GM12878 (cell line): Measurements from ENCODE around the gene MASTL. TPM values are rescaled to one million over a fixed set of nuclear protein-coding genes. Genes with fewer than 3 reads are reported as not detected.

Source experiments
- ATAC-seq: fragments of 200-7000 bp; cut with Tn5 transposase; 3 replicates; pipeline ENCODE4 v1.9.1; 2020; ENCODE audit warnings: mild to moderate bottlenecking, moderate library complexity
- BruUV-seq: library from RNA; stranded (reverse); fragments of 400-500 nt; replicated peaks from 2 replicates; lab custom pipeline; 2021; lab: Mats Ljungman, UMichigan
- CTCF ChIA-PET: fragments of 300-600 bp; sonication (Branson Sonifier 250); formaldehyde crosslinking; extraction: SDS; loops from one replicate; lab custom pipeline; 2021; ENCODE audit warnings: inconsistent platforms; lab: Yijun Ruan, JAX
- POLR2A ChIA-PET: fragments of 350-600 bp; formaldehyde crosslinking; extraction: SDS; loops from one replicate; lab custom pipeline; 2021; ENCODE audit warnings: inconsistent platforms; lab: Charles Lee
- RAD21 ChIA-PET: fragments of 300-600 bp; sonication (Branson Sonifier 250); formaldehyde crosslinking; loops from one replicate; lab custom pipeline; 2023; ENCODE audit warnings: antibody characterized with exemption; ENCODE audit not compliant: unreplicated experiment; lab: Charles Lee
- SMC1A ChIA-PET: fragments of 300-600 bp; sonication (Branson Sonifier 250); formaldehyde crosslinking; loops from one replicate; lab custom pipeline; 2023; ENCODE audit not compliant: unreplicated experiment, uncharacterized antibody; lab: Charles Lee
- DNase-seq: peaks from one replicate; pipeline ENCODE4 v3.0.0-alpha.2; 2011; ENCODE audit warnings: low read depth, low spot score
- FAIRE-seq: peaks from 3 replicates; lab custom pipeline; 2011; peaks lifted over from hg19 to GRCh38; lab: Jason Lieb, UNC
- H2AFZ ChIP-seq: 2 replicates; pipeline ENCODE4 v1.6.0; 2011; ENCODE audit warnings: low read depth, low read length, control low read depth; ENCODE audit not compliant: control insufficient read depth
- H3K27ac ChIP-seq: 2 replicates; pipeline ENCODE4 v1.5.1; 2011; ENCODE audit warnings: control low read depth; ENCODE audit not compliant: control insufficient read depth, insufficient read depth
- H3K27me3 ChIP-seq, 2 experiments: replicated peaks in 1 of 2; 2 replicates each; pipeline versions ENCODE4 v1.6.0 to v1.6.1; 2011; ENCODE audit warnings: low read length in 1 of 2; ENCODE audit not compliant: control insufficient read depth in 2 of 2, insufficient read depth in 2 of 2
- H3K36me3 ChIP-seq, 2 experiments: 2 replicates each; pipeline ENCODE4 v1.5.1; 2011; ENCODE audit warnings: low read length in 1 of 2; ENCODE audit not compliant: control insufficient read depth in 2 of 2, insufficient read depth in 2 of 2
- H3K4me1 ChIP-seq: 2 replicates; pipeline ENCODE4 v1.6.1; 2011; ENCODE audit warnings: mild to moderate bottlenecking, low read length, moderate library complexity, mixed read lengths; ENCODE audit not compliant: control insufficient read depth, insufficient read depth
- H3K4me2 ChIP-seq: 2 replicates; pipeline ENCODE4 v1.6.0; 2011; ENCODE audit warnings: control low read depth; ENCODE audit not compliant: control insufficient read depth, insufficient read depth
- H3K4me3 ChIP-seq: fragments of 200-600 bp; sonication (generic); 2 replicates; pipeline ENCODE4 v1.5.1; 2016
- H3K79me2 ChIP-seq: 2 replicates; pipeline ENCODE4 v1.6.0; 2011; ENCODE audit warnings: low read length; ENCODE audit not compliant: control insufficient read depth, insufficient read depth
- H3K9ac ChIP-seq: 2 replicates; pipeline ENCODE4 v1.8.0; 2011; ENCODE audit warnings: low read length, control low read depth, mixed read lengths; ENCODE audit not compliant: control insufficient read depth, insufficient read depth
- H3K9me3 ChIP-seq: replicated peaks from 3 replicates; pipeline ENCODE4 v1.5.1; 2011; ENCODE audit warnings: mild to moderate bottlenecking, low read length; ENCODE audit not compliant: control insufficient read depth, insufficient read depth
- H4K20me1 ChIP-seq: 2 replicates; pipeline ENCODE4 v1.6.0; 2011; ENCODE audit not compliant: control insufficient read depth, insufficient read depth
- ATF7 ChIP-seq: fragments of 450-650 bp; IDR thresholded peaks from 2 replicates; pipeline ENCODE4 v1.6.1; 2016; ENCODE audit warnings: low read depth, mild to moderate bottlenecking
- BACH1 ChIP-seq: fragments of 450-650 bp; IDR thresholded peaks from 2 replicates; pipeline ENCODE4 v1.6.1; 2017; ENCODE audit warnings: mild to moderate bottlenecking, borderline replicate concordance
- BCLAF1 ChIP-seq: fragments of 450-650 bp; IDR thresholded peaks from 2 replicates; pipeline ENCODE4 v1.6.1; 2017; ENCODE audit warnings: antibody characterized with exemption, mild to moderate bottlenecking, moderate library complexity
- EED ChIP-seq: sonication (generic); IDR thresholded peaks from 2 replicates; pipeline ENCODE4 v1.6.1; 2016; ENCODE audit warnings: antibody characterized with exemption, low read depth
- HDAC2 ChIP-seq: fragments of 200-600 bp; sonication (generic); IDR thresholded peaks from 2 replicates; pipeline ENCODE4 v1.6.1; 2017
- KDM1A ChIP-seq: fragments of 200-600 bp; sonication (generic); IDR thresholded peaks from 2 replicates; pipeline ENCODE4 v1.6.1; 2016; ENCODE audit warnings: borderline replicate concordance
- MLLT1 ChIP-seq: fragments of 450-650 bp; IDR thresholded peaks from 2 replicates; pipeline ENCODE4 v1.6.1; 2016; ENCODE audit warnings: mild to moderate bottlenecking
- NBN ChIP-seq: fragments of 450-650 bp; IDR thresholded peaks from 2 replicates; pipeline ENCODE4 v1.6.1; 2016
- NFIC ChIP-seq: IDR thresholded peaks from 2 replicates; pipeline ENCODE4 v1.6.1; 2012; ENCODE audit warnings: low read depth, mild to moderate bottlenecking, inconsistent platforms, low read length, moderate library complexity
- POLR2AphosphoS5 ChIP-seq: IDR thresholded peaks from 2 replicates; pipeline ENCODE4 v1.6.1; 2011; ENCODE audit warnings: mild to moderate bottlenecking, low read length, inconsistent platforms
- RB1 ChIP-seq: fragments of 450-650 bp; formaldehyde crosslinking; IDR thresholded peaks from 2 replicates; pipeline ENCODE4 v1.6.1; 2017; ENCODE audit warnings: mild to moderate bottlenecking, borderline replicate concordance
- RBBP5 ChIP-seq: fragments of 200-600 bp; sonication (generic); conservative IDR thresholded peaks from 2 replicates; pipeline ENCODE4 v1.6.1; 2016
- SMARCA5 ChIP-seq: fragments of 450-650 bp; IDR thresholded peaks from 2 replicates; pipeline ENCODE4 v1.6.1; 2017; ENCODE audit warnings: mild to moderate bottlenecking
- USF2 ChIP-seq: IDR thresholded peaks from 2 replicates; pipeline ENCODE4 v1.6.1; 2011; ENCODE audit warnings: low read depth, low read length, improper control_type of control experiment, borderline replicate concordance
- YBX1 ChIP-seq: fragments of 450-650 bp; IDR thresholded peaks from 2 replicates; pipeline ENCODE4 v1.6.1; 2016; ENCODE audit warnings: antibody characterized with exemption
- ZBTB11 ChIP-seq: fragments of 450-650 bp; formaldehyde crosslinking; IDR thresholded peaks from 2 replicates; pipeline ENCODE4 v1.5.0; 2022; ENCODE audit warnings: mild to moderate bottlenecking, missing genetic modification characterization
- ZZZ3 ChIP-seq: IDR thresholded peaks from 2 replicates; pipeline ENCODE4 v1.6.1; 2011; ENCODE audit warnings: low read depth; ENCODE audit not compliant: control insufficient read depth, insufficient read length
- WGBS: methylation state at CpG from one replicate; pipeline ENCODE4 v1.1.6; 2016; ENCODE audit warnings: low lambda C conversion rate; ENCODE audit not compliant: insufficient replicate concordance, insufficient coverage; ENCODE audit errors: missing lambda C conversion rate; 5-methylcytosine and 5-hydroxymethylcytosine counted together
- in situ Hi-C: fragments of 300-500 bp; cut with MboI; formaldehyde crosslinking; loops from 9 replicates; pipeline ENCODE4 v1.14.3; 2018; ENCODE audit warnings: mixed read lengths
- intact Hi-C: fragments of 100-400 bp; cut with micrococcal nuclease; formaldehyde crosslinking; loops from one replicate; pipeline ENCODE4 v1.14.2; 2022; ENCODE audit not compliant: unreplicated experiment
- polyA plus RNA-seq, 11 experiments: library from polyadenylated mRNA; depleted of rRNA in 4 of 11; unstranded in 6 of 11; stranded (reverse) in 5 of 11; fragments of >200 nt; fragmentation: Nextera tagmentation in 4 of 11; fragmentation: Illumina TruSeq in 1 of 11; extraction: Ambion mirVana in 4 of 11; extraction: Trizol in 1 of 11; gene quantifications; 1 replicate in 1 of 11; 2 replicates in 10 of 11; pipeline versions ENCODE4 v1.2.1 to v1.2.3, GENCODE V29; 2011 to 2016; ENCODE audit warnings: inconsistent platforms in 2 of 11, missing spikeins in 2 of 11, low read depth in 1 of 11
- total RNA-seq, 4 experiments: library from RNA; depleted of rRNA in 3 of 4; stranded (reverse); fragments of >200 nt in 3 of 4; fragmentation: Illumina TruSeq in 1 of 4; extraction: Trizol in 1 of 4; gene quantifications; 2 replicates each; pipeline versions ENCODE4 v1.2.1 to v1.2.3, GENCODE V29; 2013 to 2021

MASTL gene
- total and polyA plus RNA-seq, 10 of the 15 experiments (the other 5 are each of a cell fraction or from before 2014, with no cell fraction given): 7.1 to 36.9 (median 21.3) TPM

GRCh38 chr10:27169849-27170248 is 14.7 kb downstream of the MASTL start:
- WGBS: 91% methylated on average over 4 of the region's 4 CpGs
- DNase-seq: no peak
- intact Hi-C loops: no loop called here
- Histone ChIP-seq H3K4me3 (no peak overlapping the region), H3K27me3 (no peaks in the 10 kb centered on the region), H3K27ac (no peak overlapping the region), H3K79me2 (no peaks in the 10 kb centered on the region), H3K9me3 (no peaks in the 10 kb centered on the region), H3K4me1 (no peaks in the 10 kb centered on the region), H3K9ac (no peak overlapping the region), H4K20me1 (no peaks in the 10 kb centered on the region), H3K36me3 (peaks cover 0 to 32% of the 10 kb centered on the region in 2 experiments; a peak in 3 of 4 replicates), H3K4me2 (no peak overlapping the region), H2AFZ (no peak overlapping the region)
- ChIA-PET RAD21 (no interaction called here), POLR2A (no interaction called here), SMC1A (interaction anchor here (1.4 kb wide), 1 partner anchor 9 kb away, joined by 3 read pairs; no protein-coding TSS in a partner anchor), CTCF (no interaction called here)
- FAIRE-seq: no peak
- in situ Hi-C loops: no loop called here
- TF ChIP-seq YBX1: no peak
- TF ChIP-seq POLR2AphosphoS5: no peak
- TF ChIP-seq EED: no peak
- TF ChIP-seq NBN: no peak
- no peak for TF ChIP-seq MLLT1
- TF ChIP-seq BACH1: no peak
- TF ChIP-seq SMARCA5: no peak
- no peak for TF ChIP-seq ATF7
- no peak for TF ChIP-seq RBBP5
- TF ChIP-seq ZBTB11 (CRISPR knock-in tag): no peak
- TF ChIP-seq RB1: no peak
- TF ChIP-seq HDAC2: no peak
- TF ChIP-seq KDM1A: no peak
- TF ChIP-seq BCLAF1: no peak
- no peak for TF ChIP-seq ZZZ3
- TF ChIP-seq USF2: no peak
- TF ChIP-seq NFIC: no peak
- ATAC-seq: no peak
- BruUV-seq: no TSS peak
